K562 (cell line): ENCODE data around the gene OR1J4. TPM values are rescaled to one million over a fixed set of nuclear protein-coding genes. Genes with fewer than 3 reads are reported as not detected.

Experiments used
- BRD9 ChIP-seq: fragments of 450-650 bp; IDR thresholded peaks from 2 replicates; pipeline ENCODE4 v1.6.1; 2018; ENCODE audit warnings: low read depth; ENCODE audit not compliant: partially characterized antibody
- C11orf30 ChIP-seq: fragments of 450-650 bp; IDR thresholded peaks from 2 replicates; pipeline ENCODE4 v1.6.1; 2016; ENCODE audit warnings: low read depth, mild to moderate bottlenecking
- CBFA2T2 ChIP-seq: fragments of 450-650 bp; conservative IDR thresholded peaks from 2 replicates; pipeline ENCODE4 v1.6.1; 2017; ENCODE audit warnings: mild to moderate bottlenecking
- CBFA2T3 ChIP-seq: fragments of 450-650 bp; IDR thresholded peaks from 2 replicates; pipeline ENCODE4 v1.6.1; 2017
- CBFB ChIP-seq: sonication (generic); formaldehyde crosslinking; IDR thresholded peaks from 2 replicates; pipeline ENCODE4 v1.4.0; 2020; ENCODE audit warnings: mild to moderate bottlenecking, missing genetic modification reagents
- CHD7 ChIP-seq: fragments of 200-600 bp; sonication (generic); IDR thresholded peaks from one replicate; pipeline ENCODE4 v1.6.1; 2012; ENCODE audit warnings: mild to moderate bottlenecking, low read depth, low read length, inconsistent platforms
- DPF2 ChIP-seq: fragments of 450-650 bp; IDR thresholded peaks from 2 replicates; pipeline ENCODE4 v1.6.1; 2016
- EP300 ChIP-seq: IDR thresholded peaks from 2 replicates; pipeline ENCODE4 v1.6.1; 2012; ENCODE audit warnings: low read length, improper control_type of control experiment
- FOXM1 ChIP-seq, 2 experiments: fragments of 450-650 bp in 1 of 2; sonication (generic) in 1 of 2; formaldehyde crosslinking in 1 of 2; IDR thresholded peaks; 2 replicates each; pipeline versions ENCODE4 v1.6.1 to v1.9.0; 2017 to 2022; ENCODE audit warnings: low read depth in 2 of 2, mild to moderate bottlenecking in 2 of 2, missing genetic modification reagents in 1 of 2, moderate library complexity in 1 of 2
- JUND ChIP-seq, 2 experiments: IDR thresholded peaks; 2 replicates in 1 of 2; 3 replicates in 1 of 2; pipeline ENCODE4 v1.6.1; 2011; ENCODE audit warnings: borderline replicate concordance in 2 of 2, low read depth in 2 of 2, low read length in 2 of 2, improper control_type of control experiment in 1 of 2, missing biosample characterization in 1 of 2, missing genetic modification characterization in 1 of 2, missing genetic modification reagents in 1 of 2
- MECOM ChIP-seq: fragments of 250-450 bp; sonication (Bioruptor Pico); IDR thresholded peaks from 2 replicates; pipeline ENCODE4 v1.8.0; 2022; ENCODE audit warnings: inconsistent platforms
- MEIS2 ChIP-seq: fragments of 450-650 bp; IDR thresholded peaks from 2 replicates; pipeline ENCODE4 v1.6.1; 2014; ENCODE audit warnings: mild to moderate bottlenecking; ENCODE audit not compliant: partially characterized antibody
- NCOR1 ChIP-seq: fragments of 450-650 bp; IDR thresholded peaks from 2 replicates; pipeline ENCODE4 v1.6.1; 2016; ENCODE audit warnings: mild to moderate bottlenecking, moderate library complexity
- PHB2 ChIP-seq: fragments of 450-650 bp; IDR thresholded peaks from 2 replicates; pipeline ENCODE4 v1.6.1; 2017; ENCODE audit warnings: low read depth
- TCF3 ChIP-seq: sonication (generic); formaldehyde crosslinking; IDR thresholded peaks from 2 replicates; pipeline ENCODE4 v1.4.0; 2020; ENCODE audit warnings: mild to moderate bottlenecking, missing genetic modification reagents
- TEAD4 ChIP-seq, 2 experiments: sonication (generic) in 1 of 2; formaldehyde crosslinking in 1 of 2; IDR thresholded peaks; 2 replicates each; pipeline versions ENCODE4 v1.6.1 to v1.8.0; 2012 to 2022; ENCODE audit warnings: borderline replicate concordance in 1 of 2, inconsistent platforms in 1 of 2, low read length in 1 of 2, mild to moderate bottlenecking in 1 of 2, missing genetic modification reagents in 1 of 2
- ZNF224 ChIP-seq: sonication (generic); formaldehyde crosslinking; IDR thresholded peaks from 2 replicates; pipeline ENCODE4 v1.8.0; 2022; ENCODE audit warnings: mild to moderate bottlenecking, missing genetic modification reagents
- ZNF589 ChIP-seq: fragments of 200-800 bp; sonication (Bioruptor generic); IDR thresholded peaks from 2 replicates; pipeline ENCODE4 v1.6.1; 2016; ENCODE audit warnings: low read depth, missing genetic modification characterization, missing compliant biosample characterization
- ZZZ3 ChIP-seq: fragments of 450-650 bp; IDR thresholded peaks from 2 replicates; pipeline ENCODE4 v1.6.1; 2016; ENCODE audit warnings: antibody characterized with exemption, mild to moderate bottlenecking, moderate library complexity
- polyA plus RNA-seq, 8 experiments: library from polyadenylated mRNA; depleted of rRNA in 4 of 8; stranded (reverse) in 5 of 8; unstranded in 3 of 8; fragments of >200 nt; fragmentation: Nextera tagmentation in 2 of 8; fragmentation: Illumina TruSeq in 1 of 8; extraction: Ambion mirVana in 2 of 8; extraction: Trizol in 1 of 8; gene quantifications; 2 replicates each; pipeline versions ENCODE4 v1.2.1 to v1.2.3, GENCODE V29; 2011 to 2014; ENCODE audit warnings: inconsistent platforms in 1 of 8, missing spikeins in 1 of 8
- total RNA-seq, 7 experiments: library from RNA; depleted of rRNA in 6 of 7; stranded (reverse); fragments of >200 nt in 6 of 7; fragmentation: Illumina TruSeq in 2 of 7; extraction: Trizol in 2 of 7; gene quantifications; 2 replicates each; pipeline versions ENCODE4 v1.2.1 to v1.2.3, GENCODE V29; 2011 to 2021; ENCODE audit warnings: low replicate concordance in 1 of 7

The OR1J4 gene
- total and polyA plus RNA-seq, 9 of the 15 experiments (the other 6 are each of a cell fraction or from before 2014, with no cell fraction given) = not detected

- TF ChIP-seq ZNF224 (CRISPR knock-in tag) (no peak), CBFA2T2 (peak; percentile 55), DPF2 (0 out of 2 replicates have a peak, but pooled peaks have one; percentile 12), ZZZ3 (no peak), EP300 (peak; percentile 49; the same call in 1 of the 2 replicates), FOXM1 (IDR thresholded peaks at IDR 0.05; ENCODE audit: low read depth) (no peak), FOXM1 (CRISPR knock-in tag; IDR thresholded peaks at IDR 0.05; ENCODE audit: low read depth) (no peak), MEIS2 (peak; percentile 6), TCF3 (CRISPR knock-in tag) (peak; percentile 39; the same call in 1 of the 2 replicates), PHB2 (no peak), NCOR1 (peak; percentile 37; the same call in 1 of the 2 replicates), CBFA2T3 (peak; percentile 74), ZNF589 (CRISPR knock-in tag) (no peak), BRD9 (no peak), JUND (IDR thresholded peaks at IDR 0.05; ENCODE audit: borderline replicate concordance, low read depth, low read length) (0 out of 2 replicates have a peak, but pooled peaks have one; percentile 9), JUND (tag; IDR thresholded peaks at IDR 0.05; ENCODE audit: borderline replicate concordance, low read depth, low read length) (no peak; the same call in 2 of the 3 replicates), TEAD4 (IDR thresholded peaks at IDR 0.05; ENCODE audit: low read length) (peak; percentile 61; the same call in 1 of the 2 replicates), TEAD4 (CRISPR knock-in tag; IDR thresholded peaks at IDR 0.05; ENCODE audit: borderline replicate concordance) (no peak), CHD7 (no peak), CBFB (CRISPR knock-in tag) (no peak), C11orf30 (no peak), MECOM (peak; percentile 46; the same call in 1 of the 2 replicates)
These were observed 44.4 kb upstream of the OR1J4 start (continued) for GRCh38 chr9:122474561-122474960.
